ENCODE measurements around the gene RHOBTB3. TPM values are rescaled to one million over a fixed set of nuclear protein-coding genes. Genes with fewer than 3 reads are reported as not detected.

RHOBTB3 gene
- total RNA-seq, 1 donor from 2014 or later: 66.9 TPM

DNA sequence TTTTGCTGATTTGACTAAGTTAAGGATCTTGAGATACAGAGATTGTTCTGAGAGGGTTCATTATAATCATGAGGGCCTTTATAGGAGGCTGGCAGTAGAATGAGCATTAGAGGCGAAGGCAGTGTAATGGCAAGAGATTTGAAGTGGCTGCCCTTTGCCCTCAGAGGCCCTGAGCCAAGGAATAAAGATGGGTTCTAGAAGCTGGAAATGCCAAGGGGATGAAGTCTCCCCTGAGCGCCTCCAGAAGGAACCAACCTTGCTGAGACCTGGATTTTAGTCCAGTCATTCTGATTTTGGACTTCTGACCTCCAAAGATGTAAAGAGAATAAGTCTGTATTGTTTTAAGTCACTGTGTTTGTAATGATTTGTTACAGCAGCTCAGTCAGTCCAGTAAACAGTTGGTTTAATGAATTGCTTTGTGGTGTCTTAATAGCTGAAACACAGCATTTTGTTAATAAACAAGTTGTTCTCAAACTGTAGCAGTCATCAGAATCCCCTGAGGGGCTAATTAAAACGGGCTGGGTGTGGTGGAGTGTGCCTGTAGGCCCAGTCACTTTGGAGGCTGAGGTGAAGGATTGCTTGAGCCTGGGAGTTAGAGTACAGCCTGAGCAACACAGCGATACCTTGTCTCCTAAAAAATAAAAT lies 68.2 kb downstream of the RHOBTB3 start:
- no peak overlapping the region for H3K4me3 Mint-ChIP-seq
- peaks cover 12% of the 10 kb centered on the region for H3K36me3 Mint-ChIP-seq (ENCODE audit: low read depth)
- no peaks in the 10 kb centered on the region for H3K27me3 Mint-ChIP-seq (ENCODE audit: low read depth)
- H3K9me3 Mint-ChIP-seq: peaks cover 7% of the 10 kb centered on the region
- peaks cover 4% of the 10 kb centered on the region for H3K4me1 Mint-ChIP-seq
- no peak for DNase-seq (ENCODE audit: low read depth, low spot score)
- no peak overlapping the region for H3K27ac Mint-ChIP-seq (ENCODE audit: unreplicated experiment)
- TF ChIP-seq, protein P1, sequence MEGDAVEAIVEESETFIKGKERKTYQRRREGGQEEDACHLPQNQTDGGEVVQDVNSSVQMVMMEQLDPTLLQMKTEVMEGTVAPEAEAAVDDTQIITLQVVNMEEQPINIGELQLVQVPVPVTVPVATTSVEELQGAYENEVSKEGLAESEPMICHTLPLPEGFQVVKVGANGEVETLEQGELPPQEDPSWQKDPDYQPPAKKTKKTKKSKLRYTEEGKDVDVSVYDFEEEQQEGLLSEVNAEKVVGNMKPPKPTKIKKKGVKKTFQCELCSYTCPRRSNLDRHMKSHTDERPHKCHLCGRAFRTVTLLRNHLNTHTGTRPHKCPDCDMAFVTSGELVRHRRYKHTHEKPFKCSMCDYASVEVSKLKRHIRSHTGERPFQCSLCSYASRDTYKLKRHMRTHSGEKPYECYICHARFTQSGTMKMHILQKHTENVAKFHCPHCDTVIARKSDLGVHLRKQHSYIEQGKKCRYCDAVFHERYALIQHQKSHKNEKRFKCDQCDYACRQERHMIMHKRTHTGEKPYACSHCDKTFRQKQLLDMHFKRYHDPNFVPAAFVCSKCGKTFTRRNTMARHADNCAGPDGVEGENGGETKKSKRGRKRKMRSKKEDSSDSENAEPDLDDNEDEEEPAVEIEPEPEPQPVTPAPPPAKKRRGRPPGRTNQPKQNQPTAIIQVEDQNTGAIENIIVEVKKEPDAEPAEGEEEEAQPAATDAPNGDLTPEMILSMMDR (conservative IDR thresholded peaks at IDR 0.05): no peak

- TF ChIP-seq, protein P1 (conservative IDR thresholded peaks at IDR 0.05): no peak
- peaks cover 4% of the 10 kb centered on the region for H3K4me1 Mint-ChIP-seq
- H3K9me3 Mint-ChIP-seq: peaks cover 10% of the 10 kb centered on the region
- DNase-seq (ENCODE audit: low read depth, low spot score): no peak
- H3K4me3 Mint-ChIP-seq: no peak overlapping the region
- H3K27me3 Mint-ChIP-seq (ENCODE audit: low read depth): no peaks in the 10 kb centered on the region
- no peak overlapping the region for H3K27ac Mint-ChIP-seq (ENCODE audit: unreplicated experiment)
- peaks cover 15% of the 10 kb centered on the region for H3K36me3 Mint-ChIP-seq (ENCODE audit: low read depth)
Measured at GRCh38 chr5:95800553-95800952, 69.4 kb downstream of the RHOBTB3 start.

GRCh38 chr5:95801532-95801931 lies 70.4 kb downstream of the RHOBTB3 start:
- H3K4me1 Mint-ChIP-seq: peaks cover 4% of the 10 kb centered on the region
- no peak overlapping the region for H3K4me3 Mint-ChIP-seq
- no peak for DNase-seq (ENCODE audit: low read depth, low spot score)
- no peak overlapping the region for H3K27ac Mint-ChIP-seq (ENCODE audit: unreplicated experiment)
- H3K9me3 Mint-ChIP-seq: peaks cover 10% of the 10 kb centered on the region
- no peaks in the 10 kb centered on the region for H3K27me3 Mint-ChIP-seq (ENCODE audit: low read depth)
- TF ChIP-seq, protein P1 (conservative IDR thresholded peaks at IDR 0.05): no peak
- peaks cover 15% of the 10 kb centered on the region for H3K36me3 Mint-ChIP-seq (ENCODE audit: low read depth)

DNA sequence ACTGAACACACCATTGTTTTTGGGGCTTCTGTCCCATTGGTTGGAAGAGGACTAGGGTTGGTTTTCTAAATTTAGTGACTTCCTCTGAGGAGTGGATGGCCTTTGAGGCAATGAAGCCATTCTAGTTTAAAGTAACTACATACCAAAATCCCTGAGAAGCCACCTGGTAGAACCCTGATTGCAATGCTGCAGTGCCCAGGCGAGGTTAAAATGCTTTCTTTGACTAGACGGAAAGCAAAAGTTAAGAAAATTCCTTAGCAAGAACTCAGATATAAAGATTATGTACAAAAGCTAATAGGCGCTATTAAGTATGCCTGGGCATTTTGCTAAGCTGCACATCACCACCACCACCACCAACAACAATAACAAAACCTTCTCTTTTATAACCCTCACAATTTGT lies 70.8 kb downstream of the RHOBTB3 start:
- H3K27ac Mint-ChIP-seq (ENCODE audit: unreplicated experiment): no peak overlapping the region
- peaks cover 10% of the 10 kb centered on the region for H3K9me3 Mint-ChIP-seq
- TF ChIP-seq, protein P1 (conservative IDR thresholded peaks at IDR 0.05): no peak
- DNase-seq (ENCODE audit: low read depth, low spot score): no peak
- H3K36me3 Mint-ChIP-seq (ENCODE audit: low read depth): peaks cover 14% of the 10 kb centered on the region
- H3K27me3 Mint-ChIP-seq (ENCODE audit: low read depth): no peaks in the 10 kb centered on the region
- peaks cover 4% of the 10 kb centered on the region for H3K4me1 Mint-ChIP-seq
- no peak overlapping the region for H3K4me3 Mint-ChIP-seq

- Mint-ChIP-seq H3K4me3 (no peak overlapping the region), H3K27me3 (ENCODE audit: low read depth) (no peaks in the 10 kb centered on the region), H3K9me3 (peaks cover 10% of the 10 kb centered on the region), H3K27ac (ENCODE audit: unreplicated experiment) (no peak overlapping the region), H3K36me3 (ENCODE audit: low read depth) (peaks cover 9% of the 10 kb centered on the region), H3K4me1 (peaks cover 6% of the 10 kb centered on the region)
- DNase-seq (ENCODE audit: low read depth, low spot score): no peak
- TF ChIP-seq, protein P1 (conservative IDR thresholded peaks at IDR 0.05): no peak
Measured at GRCh38 chr5:95803271-95804148, 72.4 kb downstream of the RHOBTB3 start.

All from neural crest cell (in vitro differentiated cells).